T47D (cell line): ENCODE measurements around the gene SSC5D.

Source experiments
- DNase-seq, 2 experiments: peaks; one replicate each; pipeline versions ENCODE4 v3.0.0 to v3.0.0-alpha.2; 2011 to 2012; ENCODE audit warnings: low read depth in 1 of 2, low spot score in 1 of 2
- JUND ChIP-seq: IDR thresholded peaks from 2 replicates; pipeline ENCODE4 v1.6.1; 2012; ENCODE audit warnings: low read depth
- in situ Hi-C: cut with HindIII; loops from 2 replicates; pipeline ENCODE4 v1.10.0; 2016; ENCODE audit warnings: low sequenced_read_pairs, low pct_unique_long_range_greater_than_20kb

SSC5D gene

GRCh38 chr19:55471266-55471665 is 17.0 kb upstream of the SSC5D start:
- TF ChIP-seq JUND, result no peak
- DNase-seq, result no peak
- in situ Hi-C loops, result no loop called here

GRCh38 chr19:55472463-55472862 is 15.8 kb upstream of the SSC5D start:
- TF ChIP-seq JUND, result no peak
- in situ Hi-C loops, result no loop called here
- peak in 1 of 2 experiments; percentile 75 for DNase-seq

GRCh38 chr19:55473225-55474012 is 14.8 kb upstream of the SSC5D start:
- DNase-seq, result no peak
- in situ Hi-C loops, result no loop called here
- TF ChIP-seq JUND, result no peak

GRCh38 chr19:55474269-55475265 is 13.7 kb upstream of the SSC5D start:
- DNase-seq, result no peak
- in situ Hi-C loops, result no loop called here
- no peak for TF ChIP-seq JUND

GRCh38 chr19:55476100-55476775 is 12.0 kb upstream of the SSC5D start, which contains the start of gene ZNF628:
Gene ZNF628, plus strand, starts transcription at chr19:55476617. Its CDS starts 3,294 bp downstream, at chr19:55479911.
- DNase-seq, result peak; percentile 98
- in situ Hi-C loops, result no loop called here
- TF ChIP-seq JUND, result no peak

- in situ Hi-C loops, result no loop called here
- TF ChIP-seq JUND, result no peak
- no peak for DNase-seq
Observed at GRCh38 chr19:55477905-55478304, 10.3 kb upstream of the SSC5D start.

GRCh38 chr19:55478364-55478763 is 9.9 kb upstream of the SSC5D start:
- in situ Hi-C loops, result no loop called here
- no peak for DNase-seq
- no peak for TF ChIP-seq JUND

GRCh38 chr19:55479045-55479444 is 9.2 kb upstream of the SSC5D start:
- in situ Hi-C loops, result no loop called here
- no peak for DNase-seq
- TF ChIP-seq JUND, result no peak

- in situ Hi-C loops, result no loop called here
- TF ChIP-seq JUND, result no peak
- DNase-seq, result no peak
Observed at GRCh38 chr19:55479451-55480230, 8.6 kb upstream of the SSC5D start.

GRCh38 chr19:55481148-55481793 is 7.0 kb upstream of the SSC5D start:
- DNase-seq, result no peak
- no peak for TF ChIP-seq JUND
- in situ Hi-C loops, result no loop called here

GRCh38 chr19:55481794-55482155 is 6.5 kb upstream of the SSC5D start:
- DNase-seq, result no peak
- in situ Hi-C loops, result no loop called here
- no peak for TF ChIP-seq JUND
